H1 (cell line): ENCODE results near the gene KCNT1. TPM values are rescaled to one million over a fixed set of nuclear protein-coding genes. Genes with fewer than 3 reads are reported as not detected.

Experiments used
- CTCF ChIA-PET: fragments of 300-600 bp; sonication (Branson Sonifier 250); formaldehyde crosslinking; loops from one replicate; lab custom pipeline; 2021; ENCODE audit not compliant: partially characterized antibody; lab: Charles Lee
- POLR2A ChIA-PET: fragments of 300-600 bp; sonication (Branson Sonifier 250); formaldehyde crosslinking; loops from one replicate; lab custom pipeline; 2021; ENCODE audit warnings: inconsistent platforms; ENCODE audit not compliant: partially characterized antibody; lab: Charles Lee
- DNase-seq, 2 experiments: peaks; one replicate each; pipeline versions ENCODE4 v3.0.0 to v3.0.0-alpha.2; 2010 to 2022; ENCODE audit warnings: low spot score in 2 of 2, low read depth in 1 of 2, mixed read lengths in 1 of 2
- FAIRE-seq: peaks from 2 replicates; lab custom pipeline; 2011; peaks lifted over from hg19 to GRCh38; lab: Jason Lieb, UNC
- H2AFZ ChIP-seq: 2 replicates; pipeline ENCODE4 v1.8.1; 2012; ENCODE audit warnings: low read length, inconsistent platforms
- H2AK5ac ChIP-seq: 2 replicates; pipeline ENCODE4 v1.6.1; 2013; ENCODE audit warnings: low read depth, low read length
- H2BK120ac ChIP-seq: replicated peaks from 2 replicates; pipeline ENCODE3; 2013; ENCODE audit warnings: low read depth, low read length, inconsistent platforms
- H2BK12ac ChIP-seq: 2 replicates; pipeline ENCODE4 v1.6.1; 2013; ENCODE audit warnings: low read depth, low read length
- H2BK15ac ChIP-seq: 2 replicates; pipeline ENCODE4 v1.6.1; 2013; ENCODE audit warnings: low read length
- H2BK20ac ChIP-seq: 2 replicates; pipeline ENCODE4 v1.6.1; 2013; ENCODE audit warnings: low read length
- H2BK5ac ChIP-seq: 2 replicates; pipeline ENCODE4 v1.6.1; 2013; ENCODE audit warnings: low read depth, low read length
- H3K14ac ChIP-seq: 2 replicates; pipeline ENCODE4 v1.6.1; 2013; ENCODE audit warnings: inconsistent platforms; ENCODE audit not compliant: insufficient read length
- H3K18ac ChIP-seq: 2 replicates; pipeline ENCODE4 v1.6.1; 2013; ENCODE audit warnings: low read length; ENCODE audit errors: extremely low read depth
- H3K23ac ChIP-seq: 2 replicates; pipeline ENCODE4 v1.6.1; 2013; ENCODE audit warnings: inconsistent platforms; ENCODE audit not compliant: insufficient read length
- H3K23me2 ChIP-seq: 2 replicates; pipeline ENCODE4 v1.6.1; 2013; ENCODE audit warnings: low read depth, low read length
- H3K27ac ChIP-seq: 2 replicates; pipeline ENCODE4 v1.6.1; 2011; ENCODE audit warnings: low read depth, low read length, inconsistent platforms
- H3K27me3 ChIP-seq, 4 experiments: replicated peaks in 1 of 4; 1 replicate in 1 of 4; 2 replicates in 3 of 4; pipeline versions ENCODE4 v1.6.1 to v1.8.1; 2011 to 2013; ENCODE audit warnings: low read length in 3 of 4, mild to moderate bottlenecking in 3 of 4, inconsistent platforms in 2 of 4, mixed read lengths in 2 of 4, moderate library complexity in 1 of 4; ENCODE audit not compliant: control insufficient read depth in 3 of 4, insufficient read depth in 3 of 4; ENCODE audit errors: extremely low read depth in 1 of 4
- H3K36me3 ChIP-seq, 4 experiments: 2 replicates each; pipeline versions ENCODE4 v1.6.1 to v1.8.1; 2011 to 2013; ENCODE audit warnings: mild to moderate bottlenecking in 4 of 4, low read length in 3 of 4, moderate library complexity in 2 of 4, control low read depth in 1 of 4, inconsistent platforms in 1 of 4; ENCODE audit not compliant: insufficient read depth in 4 of 4, control insufficient read depth in 2 of 4
- H3K4ac ChIP-seq: replicated peaks from 2 replicates; pipeline ENCODE3; 2013; ENCODE audit warnings: low read length, low read depth, mixed read lengths, inconsistent platforms; ENCODE audit not compliant: insufficient read length
- H3K4me1 ChIP-seq, 4 experiments: replicated peaks in 1 of 4; 1 replicate in 1 of 4; 2 replicates in 3 of 4; pipeline versions ENCODE4 v1.6.1 to v1.8.1; 2011 to 2013; ENCODE audit warnings: low read length in 3 of 4, inconsistent platforms in 2 of 4, mixed read lengths in 1 of 4; ENCODE audit not compliant: insufficient read depth in 4 of 4, control insufficient read depth in 3 of 4
- H3K4me2 ChIP-seq, 2 experiments: 2 replicates each; pipeline versions ENCODE4 v1.6.1 to v1.8.1; 2011 to 2013; ENCODE audit warnings: low read depth in 2 of 2, low read length in 2 of 2, control low read depth in 1 of 2, inconsistent platforms in 1 of 2, mild to moderate bottlenecking in 1 of 2; ENCODE audit not compliant: insufficient read depth in 1 of 2
- H3K4me3 ChIP-seq, 4 experiments: fragments of 200-600, 300-600 bp in 1 of 4; sonication (generic), shearing (Covaris generic), sonication (Bioruptor Twin) in 1 of 4; 2 replicates each; pipeline versions ENCODE4 v1.5.1 to v1.8.1; 2011 to 2016; ENCODE audit warnings: low read length in 4 of 4, low read depth in 3 of 4, control low read depth in 2 of 4, inconsistent platforms in 2 of 4, mild to moderate bottlenecking in 2 of 4, mixed read lengths in 1 of 4, moderate library complexity in 1 of 4; ENCODE audit not compliant: insufficient read depth in 2 of 4; ENCODE audit errors: extremely low read depth in 1 of 4
- H3K56ac ChIP-seq: replicated peaks from 2 replicates; pipeline ENCODE3; 2013; ENCODE audit warnings: low read depth, mild to moderate bottlenecking, mixed read lengths, low read length, inconsistent platforms; ENCODE audit not compliant: insufficient read length
- H3K79me1 ChIP-seq: 2 replicates; pipeline ENCODE4 v1.6.1; 2013; ENCODE audit warnings: low read depth, low read length, control low read depth
- H3K79me2 ChIP-seq, 2 experiments: 2 replicates each; pipeline versions ENCODE4 v1.6.1 to v1.8.1; 2012 to 2013; ENCODE audit warnings: low read length in 2 of 2, mild to moderate bottlenecking in 2 of 2, inconsistent platforms in 1 of 2; ENCODE audit not compliant: insufficient read depth in 2 of 2, control insufficient read depth in 1 of 2
- H3K9ac ChIP-seq, 4 experiments: replicated peaks in 1 of 4; 1 replicate in 1 of 4; 2 replicates in 3 of 4; pipeline versions ENCODE4 v1.6.1 to v1.8.1; 2011 to 2013; ENCODE audit warnings: low read depth in 3 of 4, low read length in 3 of 4, control low read depth in 2 of 4, mild to moderate bottlenecking in 2 of 4, moderate library complexity in 2 of 4, inconsistent platforms in 1 of 4; ENCODE audit errors: extremely low read depth in 1 of 4
- H3K9me3 ChIP-seq, 2 experiments: 2 replicates each; pipeline versions ENCODE4 v1.6.1 to v1.8.1; 2012 to 2013; ENCODE audit warnings: mild to moderate bottlenecking in 2 of 2, moderate library complexity in 2 of 2, control low read depth in 1 of 2, inconsistent platforms in 1 of 2, low read depth in 1 of 2, low read length in 1 of 2, mixed read lengths in 1 of 2; ENCODE audit not compliant: insufficient read depth in 2 of 2
- H4K20me1 ChIP-seq, 2 experiments: replicated peaks in 1 of 2; 2 replicates each; pipeline versions ENCODE3 to v1.8.1; 2011 to 2013; ENCODE audit warnings: inconsistent platforms in 2 of 2, low read length in 2 of 2, mild to moderate bottlenecking in 1 of 2; ENCODE audit not compliant: insufficient read depth in 2 of 2, control insufficient read depth in 1 of 2
- H4K5ac ChIP-seq: 2 replicates; pipeline ENCODE4 v1.6.1; 2013; ENCODE audit warnings: low read length, low read depth, mixed read lengths, inconsistent platforms; ENCODE audit not compliant: insufficient read length
- H4K8ac ChIP-seq: 2 replicates; pipeline ENCODE4 v1.8.0; 2013; ENCODE audit warnings: mild to moderate bottlenecking, moderate library complexity, low read length, inconsistent platforms; ENCODE audit not compliant: insufficient read depth; ENCODE audit errors: extremely low read depth
- H4K91ac ChIP-seq: replicated peaks from 2 replicates; pipeline ENCODE3; 2013; ENCODE audit warnings: low read length, mixed read lengths, inconsistent platforms; ENCODE audit not compliant: insufficient read length
- CEBPB ChIP-seq: IDR thresholded peaks from 2 replicates; pipeline ENCODE4 v1.6.1; 2012; ENCODE audit warnings: low read depth, low read length
- EGR1 ChIP-seq: IDR thresholded peaks from 2 replicates; pipeline ENCODE4 v1.6.1; 2011; ENCODE audit warnings: low read depth, low read length, borderline replicate concordance
- FOSL1 ChIP-seq: IDR thresholded peaks from 2 replicates; pipeline ENCODE4 v1.6.1; 2011; ENCODE audit warnings: mild to moderate bottlenecking, low read depth, low read length, moderate library complexity; ENCODE audit not compliant: insufficient read depth
- NRF1 ChIP-seq: IDR thresholded peaks from 2 replicates; pipeline ENCODE4 v1.6.1; 2011; ENCODE audit warnings: mild to moderate bottlenecking, low read depth, low read length, improper control_type of control experiment
- SRF ChIP-seq: IDR thresholded peaks from 2 replicates; pipeline ENCODE4 v1.6.1; 2011; ENCODE audit warnings: mild to moderate bottlenecking, low read depth, low read length, moderate library complexity
- TAF7 ChIP-seq: optimal IDR thresholded peaks from 2 replicates; pipeline ENCODE3; 2011; ENCODE audit warnings: low read depth, mild to moderate bottlenecking, inconsistent platforms, low read length, moderate library complexity, borderline replicate concordance
- TBP ChIP-seq: IDR thresholded peaks from 2 replicates; pipeline ENCODE4 v1.6.1; 2011; ENCODE audit warnings: low read depth, low read length, improper control_type of control experiment
- ZNF274 ChIP-seq: IDR thresholded peaks from 2 replicates; pipeline ENCODE4 v1.7.0; 2012; ENCODE audit warnings: low read length, borderline replicate concordance; ENCODE audit errors: extremely low read depth
- WGBS, 2 experiments: shearing (Covaris generic) in 1 of 2; methylation state at CpG; one replicate each; pipeline versions ENCODE4 v1.1.6 to v1.1.7; 2013 to 2015; ENCODE audit warnings: low lambda C conversion rate in 2 of 2, mixed read lengths in 2 of 2, inconsistent platforms in 1 of 2, low coverage in 1 of 2, missing lambda C conversion rate in 1 of 2; ENCODE audit not compliant: insufficient replicate concordance in 2 of 2, insufficient coverage in 1 of 2, insufficient read length in 1 of 2; ENCODE audit errors: extremely low coverage in 1 of 2, missing lambda C conversion rate in 1 of 2; 5-methylcytosine and 5-hydroxymethylcytosine counted together
- polyA plus RNA-seq, 7 experiments: library from polyadenylated mRNA; depleted of rRNA in 3 of 7; stranded (reverse) in 5 of 7; unstranded in 2 of 7; fragments of >200 nt in 5 of 7; fragments of 200-250 nt in 2 of 7; gene quantifications; 1 replicate in 5 of 7; 2 replicates in 1 of 7; 4 replicates in 1 of 7; pipeline versions ENCODE4 v1.2.1 to v1.2.3, GENCODE V29; 2011 to 2013; ENCODE audit warnings: missing spikeins in 2 of 7, mixed read lengths in 2 of 7
- total RNA-seq: library from RNA; stranded (reverse); fragmentation: NEBNext Ultra II Directional; extraction: Animal tissue kit (Norgen Biotek cat#: 25700); gene quantifications from 2 replicates; pipeline ENCODE4 v1.2.1, GENCODE V29; 2021
- TF ChIP-seq, protein P1 (sequence below): IDR thresholded peaks from 2 replicates; pipeline ENCODE4 v1.6.1; 2011; ENCODE audit warnings: low read length, improper control_type of control experiment
- TF ChIP-seq, protein P2 (sequence below): IDR thresholded peaks from 2 replicates; pipeline ENCODE4 v1.6.1; 2012; ENCODE audit warnings: low read length, inconsistent platforms
- TF ChIP-seq, protein P3 (sequence below): IDR thresholded peaks from 2 replicates; pipeline ENCODE4 v1.6.1; 2011; ENCODE audit warnings: low read depth, mild to moderate bottlenecking, low read length; ENCODE audit not compliant: insufficient read depth

Gene KCNT1
- total and polyA plus RNA-seq, 2 of the 8 experiments (the other 6 are each of a cell fraction or from before 2014, with no cell fraction given) = 0.13 to 0.20 TPM

DNA sequence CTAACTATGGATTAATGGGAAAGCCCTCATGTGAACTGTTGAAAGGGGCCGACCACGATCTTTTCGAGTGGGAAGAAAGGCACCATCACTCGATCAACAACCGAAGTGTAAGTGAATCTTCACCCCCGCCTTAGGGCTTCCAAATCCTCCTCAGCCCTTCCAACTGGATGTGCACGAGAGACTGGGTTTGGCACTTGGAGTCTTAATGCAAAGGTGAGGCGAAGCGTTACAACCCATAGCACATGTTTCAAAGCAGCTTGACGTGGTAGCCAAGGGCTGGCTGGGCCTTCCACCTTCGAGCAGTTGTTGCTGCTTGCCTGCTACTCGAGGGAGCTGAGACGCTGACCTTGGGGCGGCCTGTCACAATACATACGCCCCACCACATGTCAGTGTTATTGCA lies 44.6 kb upstream of the KCNT1 start:
- CTCF ChIA-PET = interaction anchor here (0.7 to 1.6 kb wide), 2 partner anchors 10 to 54 kb away, joined by 3 read pairs; no protein-coding TSS in a partner anchor
- Histone ChIP-seq H2BK120ac (no peak overlapping the region), H4K91ac (no peak overlapping the region), H3K9me3 (peaks cover 47 to 57% of the 10 kb centered on the region in 2 experiments), H2AFZ (no peak overlapping the region), H4K5ac (no peak overlapping the region), H2AK5ac (no peak overlapping the region), H3K36me3 (peaks cover 0 to 53% (median 4%) of the 10 kb centered on the region in 4 experiments; a peak in 5 of 8 replicates), H3K4me1 (peaks cover 0 to 5% (median 2%) of the 10 kb centered on the region in 4 experiments; a peak in 3 of 7 replicates), H3K79me2 (no peaks in the 10 kb centered on the region), H2BK5ac (no peak overlapping the region), H3K18ac (no peak overlapping the region), H3K23ac (no peak overlapping the region), H3K27ac (no peak overlapping the region), H3K79me1 (no peaks in the 10 kb centered on the region), H3K9ac (no peak overlapping the region), H3K56ac (no peak overlapping the region), H3K4me3 (no peak overlapping the region), H3K4ac (no peak overlapping the region), H4K8ac (no peak overlapping the region), H2BK20ac (no peak overlapping the region), H3K23me2 (no peaks in the 10 kb centered on the region), H2BK15ac (no peak overlapping the region), H2BK12ac (no peak overlapping the region), H3K4me2 (no peak overlapping the region), H3K14ac (no peak overlapping the region), H3K27me3 (no peaks in the 10 kb centered on the region), H4K20me1 (no peaks in the 10 kb centered on the region)
- DNase-seq (no peak), FAIRE-seq (no peak)
- 91% methylated on average over 15 of the region's 15 CpGs; no CpG with 5 or more reads in 1 of the 2 experiments for WGBS, 2 experiments
- TF ChIP-seq TAF7 = no peak
- no peak for TF ChIP-seq FOSL1
- TF ChIP-seq ZNF274 = no peak
- TF ChIP-seq CEBPB = no peak
- TF ChIP-seq EGR1 = no peak
- TF ChIP-seq TBP = no peak
- TF ChIP-seq, protein P1, sequence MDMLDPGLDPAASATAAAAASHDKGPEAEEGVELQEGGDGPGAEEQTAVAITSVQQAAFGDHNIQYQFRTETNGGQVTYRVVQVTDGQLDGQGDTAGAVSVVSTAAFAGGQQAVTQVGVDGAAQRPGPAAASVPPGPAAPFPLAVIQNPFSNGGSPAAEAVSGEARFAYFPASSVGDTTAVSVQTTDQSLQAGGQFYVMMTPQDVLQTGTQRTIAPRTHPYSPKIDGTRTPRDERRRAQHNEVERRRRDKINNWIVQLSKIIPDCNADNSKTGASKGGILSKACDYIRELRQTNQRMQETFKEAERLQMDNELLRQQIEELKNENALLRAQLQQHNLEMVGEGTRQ = no peak
- TF ChIP-seq, protein P2, sequence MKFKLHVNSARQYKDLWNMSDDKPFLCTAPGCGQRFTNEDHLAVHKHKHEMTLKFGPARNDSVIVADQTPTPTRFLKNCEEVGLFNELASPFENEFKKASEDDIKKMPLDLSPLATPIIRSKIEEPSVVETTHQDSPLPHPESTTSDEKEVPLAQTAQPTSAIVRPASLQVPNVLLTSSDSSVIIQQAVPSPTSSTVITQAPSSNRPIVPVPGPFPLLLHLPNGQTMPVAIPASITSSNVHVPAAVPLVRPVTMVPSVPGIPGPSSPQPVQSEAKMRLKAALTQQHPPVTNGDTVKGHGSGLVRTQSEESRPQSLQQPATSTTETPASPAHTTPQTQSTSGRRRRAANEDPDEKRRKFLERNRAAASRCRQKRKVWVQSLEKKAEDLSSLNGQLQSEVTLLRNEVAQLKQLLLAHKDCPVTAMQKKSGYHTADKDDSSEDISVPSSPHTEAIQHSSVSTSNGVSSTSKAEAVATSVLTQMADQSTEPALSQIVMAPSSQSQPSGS = no peak
- TF ChIP-seq, protein P3, sequence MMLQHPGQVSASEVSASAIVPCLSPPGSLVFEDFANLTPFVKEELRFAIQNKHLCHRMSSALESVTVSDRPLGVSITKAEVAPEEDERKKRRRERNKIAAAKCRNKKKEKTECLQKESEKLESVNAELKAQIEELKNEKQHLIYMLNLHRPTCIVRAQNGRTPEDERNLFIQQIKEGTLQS = no peak
- no peak for TF ChIP-seq NRF1
- TF ChIP-seq SRF = no peak
- POLR2A ChIA-PET = interaction anchor here (1.4 to 1.6 kb wide), 2 partner anchors 9 to 10 kb away, joined by 3 to 10 read pairs; no protein-coding TSS in a partner anchor
